T-cell (primary cell): ENCODE results near the gene ZNF672. TPM values are rescaled to one million over a fixed set of nuclear protein-coding genes. Genes with fewer than 3 reads are reported as not detected.
"Not testable (repeated sequence)": the region's sequence is repeated elsewhere in the genome, so short reads cannot be mapped to it uniquely, and the experiment has no call there.

ENCODE experiments used
- ATAC-seq, 4 experiments: fragments of 200-7000 bp in 3 of 4; fragments of 150-1000 bp in 1 of 4; cut with Tn5 transposase; replicated peaks in 1 of 4; 1 replicate in 3 of 4; 2 replicates in 1 of 4; pipeline ENCODE4 v1.10.0; 2021; ENCODE audit warnings: moderate library complexity in 3 of 4, mild to moderate bottlenecking in 2 of 4, moderate number of reproducible peaks in 1 of 4
- CTCF ChIA-PET, 2 donors: fragments of 300-600 bp; sonication (Branson Sonifier 250); formaldehyde crosslinking; loops; one replicate each; lab custom pipeline; 2022; ENCODE audit warnings: antibody characterized with exemption in 2 of 2; lab: Charles Lee
- POLR2A ChIA-PET, 2 donors: fragments of 300-600 bp; sonication (Branson Sonifier 250); formaldehyde crosslinking; loops; one replicate each; lab custom pipeline; 2022; ENCODE audit warnings: antibody characterized with exemption in 2 of 2; lab: Charles Lee
- DNase-seq, 35 experiments: peaks; one replicate each; pipeline versions ENCODE4 v3.0.0 to v3.0.0-alpha.2; 2013 to 2023
- H3K27ac ChIP-seq: one replicate; pipeline ENCODE4 v1.5.1; 2013; ENCODE audit warnings: low read length
- H3K27me3 ChIP-seq, 2 experiments: replicated peaks in 1 of 2; 1 replicate in 1 of 2; 2 replicates in 1 of 2; pipeline versions ENCODE4 v1.6.1 to v1.7.0; 2013; ENCODE audit warnings: low read length in 1 of 2, mixed read lengths in 1 of 2; ENCODE audit not compliant: control insufficient read depth in 2 of 2, insufficient read depth in 2 of 2; ENCODE audit errors: extremely low read depth in 1 of 2
- H3K36me3 ChIP-seq, 2 donors: 1 replicate in 1 of 2; 2 replicates in 1 of 2; pipeline versions ENCODE4 v1.6.1 to v1.7.0; 2013; ENCODE audit warnings: low read length in 1 of 2; ENCODE audit not compliant: control insufficient read depth in 2 of 2, insufficient read depth in 1 of 2; ENCODE audit errors: extremely low read depth in 1 of 2
- H3K4me1 ChIP-seq, 2 experiments: 1 replicate in 1 of 2; 2 replicates in 1 of 2; pipeline versions ENCODE4 v1.6.1 to v1.7.0; 2013; ENCODE audit warnings: low read length in 2 of 2, mixed read lengths in 1 of 2; ENCODE audit not compliant: insufficient read depth in 2 of 2, control insufficient read depth in 1 of 2; ENCODE audit errors: extremely low read depth in 1 of 2
- H3K4me3 ChIP-seq, 2 donors: 1 replicate in 1 of 2; 2 replicates in 1 of 2; pipeline versions ENCODE4 v1.5.1 to v1.7.0; 2013; ENCODE audit warnings: mild to moderate bottlenecking in 2 of 2, low read length in 1 of 2, moderate library complexity in 1 of 2; ENCODE audit not compliant: control insufficient read depth in 1 of 2; ENCODE audit errors: extremely low read depth in 1 of 2
- H3K9me3 ChIP-seq: 2 replicates; pipeline ENCODE4 v1.7.0; 2013
- H3K27ac Mint-ChIP-seq, 2 donors: one replicate each; pipeline ENCODE4 v1.8.0; 2020 to 2021; ENCODE audit warnings: mild to moderate bottlenecking in 2 of 2, mixed read lengths in 2 of 2
- H3K27me3 Mint-ChIP-seq, 2 donors: one replicate each; pipeline ENCODE4 v1.8.0; 2021 to 2022; ENCODE audit warnings: mixed read lengths in 2 of 2
- H3K36me3 Mint-ChIP-seq: one replicate; pipeline ENCODE4 v1.8.0; 2021; ENCODE audit warnings: mixed read lengths
- H3K4me1 Mint-ChIP-seq, 3 donors: one replicate each; pipeline ENCODE4 v1.8.0; 2020 to 2022; ENCODE audit warnings: mixed read lengths in 3 of 3, mild to moderate bottlenecking in 1 of 3
- H3K4me3 Mint-ChIP-seq, 3 donors: one replicate each; pipeline ENCODE4 v1.8.0; 2020 to 2022; ENCODE audit warnings: mild to moderate bottlenecking in 3 of 3, mixed read lengths in 3 of 3, moderate library complexity in 3 of 3
- H3K9me3 Mint-ChIP-seq, 3 donors: one replicate each; pipeline ENCODE4 v1.8.0; 2020 to 2022; ENCODE audit warnings: mixed read lengths in 3 of 3
- WGBS: methylation state at CpG from one replicate; pipeline ENCODE4 v1.1.5; 2013; ENCODE audit warnings: missing lambda C conversion rate; ENCODE audit not compliant: insufficient coverage; 5-methylcytosine and 5-hydroxymethylcytosine counted together
- total RNA-seq, 35 experiments: library from RNA in 6 of 35; stranded (reverse) in 6 of 35; fragments of 120-200 nt in 1 of 35; gene quantifications; one replicate each; pipeline versions ENCODE4 v1.2.1 to v1.2.4 and lab custom pipeline; 2013 to 2026

The ZNF672 gene
- total RNA-seq, 5 donors from 2014 or later (not counting 1 experiment from before 2014, with no cell fraction given), result 27.7 to 46.7 (median 42.1) TPM

GRCh38 chr1:248825136-248825535 is 12.9 kb upstream of the ZNF672 start:
- Mint-ChIP-seq H3K4me3 (peak overlapping the region; percentile 88 to 99 (median 97)), H3K27me3 (no peaks in the 10 kb centered on the region), H3K36me3 (peaks cover 38% of the 10 kb centered on the region), H3K27ac (peak overlapping the region; percentile 96 to 99), H3K4me1 (peaks cover 64 to 70% (median 69%) of the 10 kb centered on the region in 3 donors), H3K9me3 (no peaks in the 10 kb centered on the region)
- 47% methylated on average over 6 of the region's 10 CpGs for WGBS
- CTCF ChIA-PET, result interaction anchor here (0.6 to 2.0 kb wide), 6 partner anchors 13 to 81 kb away, joined by 3 to 16 read pairs (median 4); partner anchors contain the start of genes PGBD2 (in 1 of the 2), ZNF672 (in 1 of the 2) and ZNF692 (in 1 of the 2)
- H3K9me3 ChIP-seq, result no peaks in the 10 kb centered on the region
- POLR2A ChIA-PET, result interaction anchor here (0.6 to 1.5 kb wide), 4 partner anchors 19 to 919 kb away, joined by 4 to 7 read pairs (median 6); no protein-coding TSS in a partner anchor
- H3K4me1 ChIP-seq, result peaks cover 33 to 64% of the 10 kb centered on the region in 2 experiments
- peak overlapping the region; percentile 87 to 94 for H3K4me3 ChIP-seq
- H3K27ac ChIP-seq, result peak overlapping the region; percentile 99
- peaks cover 0 to 28% of the 10 kb centered on the region in 2 donors for H3K36me3 ChIP-seq
- ATAC-seq (no peak), DNase-seq (no peak)
- H3K27me3 ChIP-seq, result no peaks in the 10 kb centered on the region

GRCh38 chr1:248825573-248825908 is 12.5 kb upstream of the ZNF672 start:
- Mint-ChIP-seq H3K9me3 (no peaks in the 10 kb centered on the region), H3K4me1 (peaks cover 59 to 66% (median 65%) of the 10 kb centered on the region in 3 donors), H3K27ac (peak overlapping the region; percentile 96 to 99), H3K27me3 (no peaks in the 10 kb centered on the region), H3K36me3 (peaks cover 34% of the 10 kb centered on the region), H3K4me3 (peak overlapping the region; percentile 88 to 99 (median 97))
- Histone ChIP-seq H3K4me1 (peaks cover 32 to 61% of the 10 kb centered on the region in 2 experiments), H3K9me3 (no peaks in the 10 kb centered on the region), H3K27me3 (no peaks in the 10 kb centered on the region), H3K27ac (peak overlapping the region; percentile 99), H3K36me3 (peaks cover 0 to 24% of the 10 kb centered on the region in 2 donors), H3K4me3 (peak overlapping the region; percentile 87 to 94)
- CTCF ChIA-PET, result interaction anchor here (0.6 to 2.0 kb wide), 6 partner anchors 13 to 81 kb away, joined by 3 to 16 read pairs (median 4); partner anchors contain the start of genes PGBD2 (in 1 of the 2), ZNF672 (in 1 of the 2) and ZNF692 (in 1 of the 2)
- peak in 3 of 4 experiments; percentile 1 to 7 (median 3) for ATAC-seq
- POLR2A ChIA-PET, result interaction anchor here (0.6 to 1.5 kb wide), 5 partner anchors 12 to 919 kb away, joined by 4 to 11 read pairs (median 7); partner anchors contain the start of gene ZNF672 (in 1 of the 2)
- WGBS, result under 1% methylated on average over 18 of the region's 18 CpGs
- DNase-seq, result peak in 1 of 35 experiments; percentile 12

- peak; percentile 87 to 89 (median 88) for ATAC-seq
- H3K27me3 Mint-ChIP-seq, result no peaks in the 10 kb centered on the region
- ChIA-PET CTCF (interaction anchor here (0.6 to 2.0 kb wide), 6 partner anchors 12 to 80 kb away, joined by 3 to 16 read pairs (median 4); partner anchors contain the start of genes PGBD2 (in 1 of the 2), ZNF672 (in 1 of the 2) and ZNF692 (in 1 of the 2)), POLR2A (interaction anchor here (0.5 to 1.5 kb wide), 7 partner anchors 11 to 920 kb away, joined by 3 to 11 read pairs (median 7); partner anchors contain the start of genes PGBD2 (in 1 of the 2) and ZNF672 (in 1 of the 2))
- peak; percentile 83 to 95 (median 90) for DNase-seq
- H3K4me1 Mint-ChIP-seq, result peaks cover 54 to 60% (median 59%) of the 10 kb centered on the region in 3 donors
- H3K9me3 Mint-ChIP-seq, result no peaks in the 10 kb centered on the region
- H3K36me3 Mint-ChIP-seq, result peaks cover 28% of the 10 kb centered on the region
- peak within 1 kb of the TSS; percentile 88 to 99 (median 97) for H3K4me3 Mint-ChIP-seq
- 0% methylated on average over 43 of the region's 56 CpGs for WGBS
- Histone ChIP-seq H3K36me3 (peaks cover 0 to 19% of the 10 kb centered on the region in 2 donors), H3K27me3 (no peaks in the 10 kb centered on the region), H3K27ac (peak within 1 kb of the TSS; percentile 99), H3K4me3 (peak within 1 kb of the TSS; percentile 87 to 94), H3K4me1 (peaks cover 30 to 58% of the 10 kb centered on the region in 2 experiments), H3K9me3 (no peaks in the 10 kb centered on the region)
- peak within 1 kb of the TSS; percentile 96 to 99 for H3K27ac Mint-ChIP-seq
Observed at GRCh38 chr1:248825909-248826760, 11.9 kb upstream of the ZNF672 start, which contains the start of gene SH3BP5L. Gene SH3BP5L, minus strand, starts transcription at chr1:248825915. Its CDS starts 980 bp downstream, at chr1:248824935.

- H3K36me3 Mint-ChIP-seq, result peaks cover 10% of the 10 kb centered on the region
Observed at GRCh38 chr1:248828845-248829244, 9.2 kb upstream of the ZNF672 start.

GRCh38 chr1:248830718-248831017 is 7.4 kb upstream of the ZNF672 start:
- H3K4me1 Mint-ChIP-seq, result peaks cover 13 to 15% (median 15%) of the 10 kb centered on the region in 3 donors
- DNase-seq, CTCF ChIA-PET, H3K9me3 ChIP-seq, H3K4me3 Mint-ChIP-seq, H3K27me3 ChIP-seq, H3K27ac ChIP-seq, H3K4me3 ChIP-seq, POLR2A ChIA-PET, H3K36me3 Mint-ChIP-seq, H3K27ac Mint-ChIP-seq, H3K36me3 ChIP-seq, H3K9me3 Mint-ChIP-seq, ATAC-seq, H3K27me3 Mint-ChIP-seq: not testable (repeated sequence)
- H3K4me1 ChIP-seq, result peaks cover 4 to 14% of the 10 kb centered on the region in 2 experiments
- no CpG with 5 or more reads among the region's 3 CpGs for WGBS

More at GRCh38 chr1:248828845-248829244, 9.2 kb upstream of the ZNF672 start:
- Histone ChIP-seq H3K9me3 (no peaks in the 10 kb centered on the region), H3K27ac (no peak overlapping the region), H3K4me3 (no peak overlapping the region), H3K4me1 (peaks cover 18 to 31% of the 10 kb centered on the region in 2 experiments), H3K36me3 (peaks cover 0 to 2% of the 10 kb centered on the region in 2 donors), H3K27me3 (peaks cover 0 to 4% of the 10 kb centered on the region in 2 experiments)
- Mint-ChIP-seq H3K9me3 (no peaks in the 10 kb centered on the region), H3K27me3 (peaks cover 0 to 4% of the 10 kb centered on the region in 2 donors), H3K4me1 (peaks cover 28 to 33% (median 32%) of the 10 kb centered on the region in 3 donors), H3K4me3 (no peak overlapping the region), H3K27ac (peak overlapping the region in 1 of 2 donors; percentile 73)
- 100% methylated on average over 1 of the region's 3 CpGs for WGBS
- ATAC-seq (no peak), DNase-seq (no peak)
- ChIA-PET CTCF (interaction anchor here (0.6 to 2.4 kb wide), 2 partner anchors 9 to 13 kb away, joined by 3 to 8 read pairs; partner anchors contain the start of gene ZNF672 (in 1 of the 2)), POLR2A (interaction anchor here in 1 of 2 donors (0.5 to 0.9 kb wide), 2 partner anchors 9 to 78 kb away, joined by 3 to 4 read pairs; no protein-coding TSS in a partner anchor)

GRCh38 chr1:248831842-248832241 is 6.2 kb upstream of the ZNF672 start:
- Mint-ChIP-seq H3K27ac (no peak overlapping the region), H3K4me3 (no peak overlapping the region), H3K9me3 (no peaks in the 10 kb centered on the region), H3K36me3 (no peaks in the 10 kb centered on the region), H3K4me1 (peaks cover 3 to 7% (median 6%) of the 10 kb centered on the region in 3 donors), H3K27me3 (peaks cover 0 to 4% of the 10 kb centered on the region in 2 donors)
- Histone ChIP-seq H3K27me3 (peaks cover 0 to 7% of the 10 kb centered on the region in 2 experiments), H3K4me3 (no peak overlapping the region), H3K9me3 (no peaks in the 10 kb centered on the region), H3K4me1 (peaks cover 1 to 7% of the 10 kb centered on the region in 2 experiments), H3K27ac (no peak overlapping the region), H3K36me3 (no peaks in the 10 kb centered on the region)
- ChIA-PET POLR2A (no interaction called here), CTCF (no interaction called here)
- no peak for ATAC-seq
- no peak for DNase-seq
- no CpG with 5 or more reads among the region's 1 CpG for WGBS
